ENCODE results near the gene TACR1.

Gene TACR1

DNA sequence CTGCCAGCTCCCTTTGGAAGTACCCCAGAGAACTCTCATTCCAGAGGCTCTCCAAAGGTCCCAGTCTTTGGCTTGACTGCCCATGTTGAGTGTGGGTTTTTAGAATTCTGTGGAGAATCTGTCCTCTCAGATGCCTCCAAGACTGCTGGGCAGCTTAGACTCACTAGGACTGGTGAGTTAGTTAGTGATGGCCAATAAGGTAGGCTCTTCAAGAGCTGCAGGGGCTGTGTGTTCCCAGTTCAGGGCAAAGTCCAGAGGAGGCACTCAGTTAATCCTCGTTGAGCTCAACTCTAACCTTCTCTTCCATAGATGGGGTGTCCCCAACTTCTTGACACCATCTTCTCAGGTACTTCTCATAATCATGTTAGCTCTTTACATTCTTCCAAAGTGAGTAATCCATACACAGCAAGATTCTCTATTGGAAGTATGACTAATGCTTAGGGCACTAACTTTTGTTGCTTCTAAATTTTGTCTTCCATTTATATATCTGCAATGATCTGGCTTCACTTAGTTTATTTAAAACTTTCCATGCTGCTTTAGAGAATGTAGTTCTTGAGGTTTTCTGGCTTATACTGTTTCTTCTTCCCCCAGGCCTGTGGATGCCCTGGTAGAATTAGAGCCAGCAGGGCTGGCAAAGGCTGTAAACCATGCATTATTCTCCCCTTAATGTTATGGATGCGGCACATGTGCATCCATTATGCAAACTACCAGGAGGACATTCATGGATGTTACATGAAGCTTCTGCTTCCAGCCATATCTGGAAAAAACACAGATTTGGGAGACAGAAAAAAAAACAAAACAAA, 151.9 kb downstream of the TACR1 start:
- DNase-seq (ENCODE audit: low spot score): no peak

DNA sequence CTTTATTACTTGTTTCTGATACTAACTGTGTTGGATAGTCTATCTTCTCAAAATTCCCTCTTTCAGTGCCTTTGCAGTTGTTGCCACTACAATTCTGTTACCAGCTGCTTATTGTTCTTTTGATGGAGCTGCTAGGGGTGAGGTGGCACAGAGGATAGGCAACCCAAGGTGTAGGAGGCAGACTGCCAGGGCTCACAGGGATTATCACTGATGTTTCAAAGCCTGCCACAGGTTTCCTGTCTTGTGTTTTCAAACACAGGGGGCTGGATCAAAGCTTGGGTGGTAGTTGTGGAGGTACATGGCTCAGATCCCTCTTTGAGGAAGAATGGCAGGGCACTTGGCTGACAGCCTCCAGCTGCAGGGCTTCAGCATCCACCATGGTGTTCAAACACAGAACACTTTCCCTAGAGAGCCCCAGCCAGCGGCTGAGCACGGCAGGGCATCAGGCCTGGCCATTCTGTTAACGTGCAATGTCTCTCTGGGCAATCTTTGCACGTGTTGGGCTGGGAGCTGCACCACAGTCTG, 153.7 kb downstream of the TACR1 start:
- no peak for DNase-seq (ENCODE audit: low spot score)

DNA sequence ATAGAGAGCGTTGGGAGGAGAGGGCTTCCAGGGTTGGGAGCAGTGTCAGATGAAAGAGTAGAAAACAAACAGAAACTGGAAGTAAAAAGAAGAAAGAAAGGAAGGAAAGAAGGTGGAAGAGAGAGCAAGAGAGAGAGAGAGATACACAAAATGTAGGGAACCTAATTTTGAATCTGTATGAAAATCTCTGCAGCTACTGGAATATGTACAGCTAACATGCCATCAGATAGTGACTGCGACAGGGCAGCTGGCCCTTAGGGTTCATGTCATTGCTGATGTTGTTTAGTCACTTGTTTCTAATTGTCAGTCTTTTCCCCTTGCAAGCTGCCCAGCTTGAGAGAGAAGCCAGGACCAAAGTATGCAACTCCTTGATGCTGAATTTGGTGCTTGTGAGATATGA, 155.0 kb downstream of the TACR1 start:
- no peak for DNase-seq (ENCODE audit: low spot score)

DNA sequence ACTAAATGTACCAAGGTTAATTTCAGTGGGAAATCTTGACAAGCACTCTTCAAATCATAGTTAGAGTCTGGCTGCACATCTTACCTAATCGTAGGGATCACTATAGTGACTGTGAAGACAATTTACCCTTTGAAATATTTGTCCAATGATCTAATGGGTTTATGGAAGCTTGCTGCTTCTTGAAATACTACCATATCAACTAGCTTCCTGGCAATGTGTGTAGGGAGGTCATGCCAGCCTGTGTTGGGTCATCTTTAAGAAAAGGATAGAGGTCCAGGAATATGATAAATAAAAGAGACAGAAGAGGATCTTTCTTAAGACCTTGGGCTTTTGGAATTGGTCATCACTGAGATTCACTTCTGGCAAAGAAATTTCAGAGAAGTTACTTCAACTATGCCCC, 156.5 kb downstream of the TACR1 start:
- DNase-seq (ENCODE audit: low spot score): no peak

DNA sequence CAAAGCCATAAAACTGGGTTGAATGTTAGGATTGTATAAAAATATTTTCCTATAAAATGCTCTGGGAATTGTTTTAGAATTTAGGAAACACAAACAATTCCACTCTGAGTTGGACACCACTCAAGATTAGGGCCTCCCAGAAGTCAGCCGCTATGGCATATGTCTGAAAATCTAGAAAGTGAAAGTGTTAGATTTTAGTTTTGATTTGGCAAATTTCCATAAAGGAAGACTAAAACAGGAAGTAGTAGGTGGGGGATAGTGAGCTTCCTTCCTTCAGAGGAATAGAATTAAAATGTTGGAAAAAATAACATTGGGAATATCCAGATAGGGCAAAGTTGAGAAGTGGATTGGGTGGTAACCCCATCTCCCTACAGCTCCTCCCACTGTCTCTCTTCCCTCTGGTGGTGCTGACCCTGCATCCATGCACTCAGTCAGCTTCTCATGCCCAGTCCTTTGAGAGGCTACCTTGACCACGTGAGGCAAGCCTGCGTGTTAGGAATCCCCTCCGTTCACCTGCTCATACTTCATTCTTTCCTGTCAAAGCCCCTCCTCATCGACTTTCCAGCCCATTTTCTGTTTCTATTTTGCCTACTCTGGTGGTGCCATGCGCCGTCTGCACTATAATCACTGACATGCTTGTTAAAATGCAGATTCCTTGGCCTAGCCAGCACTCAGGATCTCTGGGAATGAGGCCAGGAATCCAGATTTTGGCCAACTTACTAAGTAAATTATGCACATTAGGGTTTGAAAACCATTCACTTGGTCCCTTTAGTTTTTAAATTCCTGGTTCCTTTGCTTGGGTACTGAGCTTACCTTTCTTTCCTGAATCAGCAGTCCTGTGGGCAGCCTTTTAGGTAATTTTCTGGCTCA, 157.4 kb downstream of the TACR1 start:
- DNase-seq (ENCODE audit: low spot score): no peak

DNA sequence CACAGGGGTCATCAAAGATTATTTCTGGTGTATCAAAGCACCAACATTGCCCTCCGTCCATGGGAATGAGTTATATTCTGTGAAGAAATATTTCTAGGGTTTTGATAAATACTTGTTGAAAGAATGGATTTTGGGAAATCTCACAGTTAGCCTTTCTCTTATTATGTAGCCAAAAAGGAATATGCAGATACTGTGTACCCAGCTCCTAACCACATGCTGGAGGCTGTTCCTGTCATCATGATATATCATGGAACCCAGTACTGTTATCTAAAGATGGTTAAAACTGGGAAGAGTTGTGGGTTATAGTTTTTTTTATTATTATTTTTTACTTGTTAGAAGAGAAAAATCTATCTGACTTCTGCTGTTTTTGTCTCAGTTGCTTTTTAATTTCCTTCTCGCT, 158.1 kb downstream of the TACR1 start:
- no peak for DNase-seq (ENCODE audit: low spot score)

DNA sequence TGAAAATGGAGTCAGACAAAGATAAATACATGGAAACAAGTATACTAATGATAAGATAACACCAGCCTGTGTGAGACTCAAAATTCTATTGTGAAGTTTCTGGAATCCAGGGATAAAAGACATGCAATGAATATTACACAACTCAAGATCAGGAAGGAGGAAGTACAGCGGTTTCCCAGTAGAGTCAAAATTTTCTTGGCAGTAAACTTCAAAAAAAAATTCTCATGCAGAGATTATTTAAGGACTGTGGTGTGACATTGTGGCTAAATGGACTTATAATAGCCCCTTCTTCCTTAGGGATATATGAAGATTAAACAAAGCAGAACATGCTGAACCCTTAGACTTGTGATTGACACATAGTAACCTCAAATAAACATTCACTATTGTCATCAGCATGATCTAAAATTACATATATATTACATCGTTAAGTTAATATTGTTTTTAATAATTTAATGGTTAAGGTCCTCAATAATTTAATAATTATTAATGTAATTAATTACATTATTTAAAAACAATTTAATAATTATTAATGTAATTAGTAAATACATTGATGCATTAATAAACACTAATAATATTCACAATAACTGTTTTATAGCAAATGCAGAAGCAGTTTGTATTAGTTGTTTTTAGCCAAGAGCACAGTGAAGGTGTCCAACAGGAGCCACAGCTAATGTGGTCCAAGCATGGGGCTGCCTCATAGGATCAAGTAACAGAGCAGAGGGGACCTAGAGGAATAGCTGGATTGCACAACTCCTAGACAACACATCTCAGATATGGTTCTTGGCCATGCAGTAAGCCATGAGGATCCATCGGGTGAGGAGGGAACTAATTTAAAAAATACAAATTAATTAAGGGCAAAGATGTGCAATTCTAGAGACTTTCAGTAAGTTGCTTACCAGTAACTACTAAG, 163.6 kb downstream of the TACR1 start:
- no peak for DNase-seq (ENCODE audit: low spot score)

DNA sequence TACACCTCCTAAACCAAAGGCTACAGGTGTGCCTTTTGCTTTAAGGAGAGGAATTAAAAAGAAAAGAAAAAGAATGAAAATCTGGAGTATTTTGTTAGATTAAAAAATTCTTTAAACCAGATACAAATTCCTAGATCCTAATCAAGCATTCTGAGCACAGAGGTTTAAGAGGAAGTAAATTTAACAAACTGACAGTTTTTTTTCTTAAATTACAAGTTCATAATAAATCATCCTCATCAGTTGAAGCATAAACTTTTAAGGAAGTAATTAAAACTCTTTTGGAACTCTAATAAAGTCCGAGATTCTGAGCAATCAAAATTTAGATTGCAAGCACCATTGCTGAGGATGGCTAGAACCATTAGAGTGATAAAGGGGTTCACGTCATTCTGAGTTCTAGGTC, 165.8 kb downstream of the TACR1 start:
- DNase-seq (ENCODE audit: low spot score): no peak

DNA sequence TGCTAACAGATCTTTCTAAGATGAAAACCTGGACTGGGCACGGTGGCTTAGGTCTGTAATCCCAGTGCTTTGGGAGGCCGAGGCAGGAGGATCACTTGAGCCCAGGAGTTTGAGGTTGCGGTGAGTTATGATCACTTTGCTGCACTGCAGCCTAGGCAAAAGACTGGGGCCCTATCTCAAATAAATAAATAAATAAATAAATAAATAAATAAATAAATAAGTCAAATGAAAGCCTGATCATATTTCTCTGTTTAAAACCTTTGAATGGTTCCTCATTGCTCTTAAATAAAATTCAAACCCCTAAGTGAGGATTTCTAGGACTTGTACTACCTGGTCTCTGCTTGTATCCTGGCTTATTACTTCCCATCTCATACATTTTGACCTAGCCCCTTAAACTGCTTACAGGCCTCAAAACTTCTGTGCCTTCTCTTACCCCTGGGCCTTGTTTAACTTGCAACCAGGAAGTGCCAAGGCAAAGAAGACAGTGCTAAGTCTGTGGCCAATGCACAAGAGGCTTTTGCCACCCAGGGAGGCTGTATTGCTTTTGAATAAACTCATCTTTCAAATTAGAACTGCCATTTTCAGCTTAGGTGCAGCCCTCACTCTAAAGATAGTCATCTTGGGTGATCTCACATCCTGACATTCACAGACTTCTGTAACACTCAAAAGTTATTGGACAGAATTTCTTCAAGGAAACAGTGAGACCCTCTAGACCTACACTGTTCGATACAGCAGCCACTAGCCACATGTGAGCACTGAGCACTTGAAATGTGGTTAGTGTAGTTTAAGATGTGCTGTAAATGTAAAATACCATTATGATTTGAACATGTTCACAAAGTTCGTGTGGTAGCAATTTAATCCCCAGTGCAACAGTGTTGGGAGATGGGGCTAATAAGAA, 167.2 kb downstream of the TACR1 start:
- no peak for DNase-seq (ENCODE audit: low spot score)

DNA sequence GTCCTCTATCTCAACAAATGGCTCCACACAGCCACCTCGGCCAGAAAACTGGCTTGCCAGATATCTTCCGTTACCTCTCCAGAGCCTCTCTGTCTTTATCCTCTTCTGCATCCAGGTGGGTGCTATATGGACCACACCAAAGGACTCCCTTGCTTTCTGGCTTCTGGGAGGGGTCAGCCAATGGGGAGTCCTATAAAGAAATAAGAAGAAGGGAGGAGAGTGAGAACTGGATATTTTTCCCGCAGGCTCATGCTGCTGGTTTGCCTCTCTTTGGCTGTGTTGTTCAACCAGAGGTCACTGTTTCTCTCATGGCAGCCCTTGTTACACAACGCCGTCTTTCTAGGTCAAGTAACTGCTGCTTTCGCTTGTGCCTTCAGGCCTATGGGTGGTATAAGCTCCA, 168.1 kb downstream of the TACR1 start:
- DNase-seq (ENCODE audit: low spot score): no peak

DNA sequence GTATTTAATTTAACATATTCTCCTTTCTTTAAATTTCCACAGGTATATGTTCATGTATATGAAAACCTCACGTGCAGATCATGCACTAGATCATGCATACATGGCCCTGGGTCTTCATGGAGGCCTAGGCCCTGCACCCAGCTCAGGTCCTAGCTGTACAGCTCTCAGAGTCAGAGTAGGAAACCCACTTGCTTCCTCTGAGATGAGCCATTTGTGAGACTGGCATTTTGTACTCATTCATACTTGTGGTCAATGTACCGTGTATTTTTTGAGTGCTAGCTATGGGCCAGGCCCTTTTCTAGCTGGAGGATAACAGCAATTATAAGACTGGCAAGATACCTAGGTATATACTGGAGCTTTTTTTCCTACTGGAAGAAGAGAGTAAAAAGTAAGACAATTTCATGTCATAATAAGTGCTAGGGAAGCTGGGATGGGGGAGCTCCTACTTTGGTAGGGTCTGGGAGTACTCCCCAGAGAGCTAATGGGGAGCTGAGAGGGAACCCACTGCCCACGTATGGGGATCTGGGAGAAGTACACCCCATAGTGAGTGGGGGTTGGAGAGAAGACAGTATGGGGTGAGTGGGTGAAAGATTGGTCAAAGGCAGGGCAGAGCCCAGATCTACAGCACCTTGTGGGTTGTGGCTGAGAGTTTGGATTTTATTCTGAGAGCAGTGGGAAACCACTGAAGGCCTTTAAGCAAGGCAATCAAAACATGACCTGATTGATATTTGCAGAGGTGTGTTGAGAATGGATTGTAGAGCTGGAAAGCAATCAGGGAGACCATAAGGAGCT, 168.9 kb downstream of the TACR1 start:
- DNase-seq (ENCODE audit: low spot score): no peak

DNA sequence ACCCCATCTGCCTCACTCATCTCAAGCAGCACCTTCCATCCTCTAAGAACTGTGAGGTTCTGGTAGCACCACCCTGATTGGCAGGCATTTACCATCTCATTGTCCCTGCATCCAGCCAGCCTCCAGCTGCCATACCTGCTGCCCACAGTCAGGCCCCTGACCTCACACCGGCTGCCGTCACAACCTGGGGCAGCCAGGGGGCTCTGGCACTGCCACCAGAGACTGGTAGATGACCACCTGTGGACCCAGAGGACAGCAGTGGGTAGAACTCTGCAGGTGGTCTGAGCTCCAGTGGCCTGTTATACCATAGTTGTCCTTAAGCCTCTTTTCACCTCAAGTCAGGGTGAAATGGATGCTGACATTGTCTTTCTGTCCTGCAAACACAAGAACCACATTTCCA, 171.4 kb downstream of the TACR1 start:
- no peak for DNase-seq (ENCODE audit: low spot score)

DNA sequence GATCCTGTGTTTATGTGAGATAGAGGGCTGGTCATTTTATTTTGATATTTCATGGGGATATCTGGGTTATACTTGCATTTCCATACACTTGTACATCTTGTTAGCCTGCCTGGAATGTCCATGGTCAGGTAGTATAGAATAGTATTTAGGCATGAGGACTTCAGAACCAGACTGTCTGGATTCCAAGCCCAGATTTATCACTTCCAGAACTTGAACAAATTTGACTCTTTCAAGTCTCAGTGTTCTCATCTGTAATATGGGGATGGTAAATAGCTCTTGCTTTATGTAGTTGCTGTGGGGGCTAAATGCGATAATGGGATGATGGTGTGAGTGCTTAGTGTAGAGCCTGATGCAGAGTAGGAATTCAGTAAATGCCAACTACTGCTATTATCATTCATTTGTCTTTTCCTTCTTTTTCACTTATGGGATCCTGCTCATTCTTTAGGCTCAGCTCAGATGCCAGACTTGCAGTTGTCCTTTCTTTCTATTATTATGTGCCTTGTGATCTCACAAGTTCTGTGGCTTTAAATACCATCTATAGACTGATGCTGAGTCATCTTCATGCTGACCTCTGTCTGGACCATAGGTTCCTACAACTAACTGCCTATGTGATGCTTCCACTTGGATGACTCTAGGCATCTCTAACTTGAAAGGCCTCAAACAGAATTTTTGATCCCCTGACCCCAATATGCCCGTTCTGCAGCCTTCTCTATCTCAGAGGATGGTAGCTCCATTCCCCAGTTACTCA, 173.5 kb downstream of the TACR1 start:
- no peak for DNase-seq (ENCODE audit: low spot score)

DNA sequence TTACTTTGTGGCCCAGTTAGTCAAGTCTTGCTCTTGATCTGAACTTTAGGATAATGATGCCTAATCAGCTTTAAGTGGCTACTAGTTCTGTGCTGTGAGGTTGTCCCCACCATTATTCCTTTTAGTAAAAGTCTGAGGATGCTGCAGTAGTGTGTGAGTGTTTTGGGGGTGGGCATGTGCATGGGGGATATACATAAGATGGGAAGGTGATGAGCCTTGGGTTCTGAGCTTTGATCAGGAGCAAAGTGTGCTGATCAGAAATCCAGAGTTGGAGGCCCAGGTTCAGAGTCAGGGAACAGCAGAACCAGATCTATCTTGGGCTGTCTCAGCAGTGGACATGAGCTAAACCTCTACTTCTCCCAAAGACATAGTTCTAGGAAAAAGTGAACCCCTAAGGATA, 174.1 kb downstream of the TACR1 start:
- DNase-seq (ENCODE audit: low spot score): no peak

DNA sequence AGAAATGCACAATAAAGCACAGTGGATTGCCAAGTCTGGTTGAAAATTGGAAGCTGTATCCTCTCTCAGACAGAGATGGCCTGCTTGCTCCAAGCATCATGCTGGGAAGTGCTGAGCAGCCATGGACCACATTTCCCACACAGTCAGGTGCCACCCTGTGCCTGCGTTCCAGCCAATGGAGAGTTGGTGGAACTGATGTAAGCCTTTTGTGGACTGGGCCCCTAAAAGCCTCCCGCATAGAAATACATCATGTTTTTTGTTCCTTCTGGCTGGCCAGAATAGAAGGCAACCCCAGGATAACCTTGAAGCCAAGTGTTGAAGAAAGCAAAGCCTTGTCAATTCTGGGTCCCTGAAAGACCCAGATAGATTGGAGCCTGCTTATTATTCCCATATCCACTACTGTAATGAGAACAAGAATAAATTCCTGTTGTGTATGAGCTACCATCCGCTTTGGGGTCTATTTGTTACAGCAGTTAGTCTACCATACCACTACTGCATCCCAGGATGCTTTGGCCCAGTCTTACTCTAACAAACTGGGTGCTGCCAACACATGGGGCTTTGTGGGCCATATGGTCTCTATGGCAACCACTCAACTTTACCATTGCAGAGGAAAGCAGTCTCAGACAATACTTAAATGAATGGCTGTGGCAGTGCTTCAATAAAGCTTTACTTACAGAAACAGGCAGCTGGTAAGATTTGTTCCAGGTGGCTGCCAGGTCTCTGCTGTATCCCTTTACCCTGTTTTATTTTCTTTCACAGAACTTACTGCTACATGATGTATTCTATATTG, 175.5 kb downstream of the TACR1 start:
- no peak for DNase-seq (ENCODE audit: low spot score)

DNA sequence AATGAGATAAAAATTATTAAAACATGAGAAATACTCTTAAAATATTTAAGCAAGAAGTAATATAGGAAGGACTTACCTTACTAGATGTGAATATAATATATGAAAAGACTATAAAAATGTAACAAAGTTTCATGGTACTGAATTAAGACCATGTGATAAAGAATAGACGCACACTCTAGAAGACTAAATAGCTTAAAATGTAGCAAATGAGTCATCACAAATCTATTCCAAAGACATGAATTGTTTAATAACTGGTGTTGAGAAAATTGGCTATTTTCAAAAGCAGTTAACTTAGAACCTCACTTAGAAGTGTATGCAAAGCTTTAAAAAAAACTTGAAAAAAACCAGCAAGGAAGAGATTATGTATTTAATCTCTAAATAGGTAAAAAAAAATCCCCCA, 176.8 kb downstream of the TACR1 start:
- DNase-seq (ENCODE audit: low spot score): no peak

DNA sequence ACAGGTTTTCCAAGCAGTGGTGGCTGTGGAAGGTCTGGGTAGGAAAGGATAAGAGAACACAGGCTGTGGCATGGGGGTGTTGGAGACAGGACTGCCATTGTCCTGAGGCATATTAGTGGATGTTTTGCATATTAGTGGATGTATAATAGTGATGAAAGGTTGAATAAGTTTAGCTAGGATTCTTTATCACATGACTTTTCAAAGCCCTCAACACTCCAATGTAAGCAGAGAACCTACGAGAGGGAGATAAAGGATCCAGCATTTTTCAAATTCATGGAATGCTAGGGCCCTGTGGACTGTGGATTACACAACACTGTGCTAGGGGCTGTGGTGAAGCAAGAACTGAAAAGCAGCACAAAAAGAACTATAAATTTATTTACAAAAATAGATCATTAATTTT, 177.6 kb downstream of the TACR1 start:
- no peak for DNase-seq (ENCODE audit: low spot score)

DNA sequence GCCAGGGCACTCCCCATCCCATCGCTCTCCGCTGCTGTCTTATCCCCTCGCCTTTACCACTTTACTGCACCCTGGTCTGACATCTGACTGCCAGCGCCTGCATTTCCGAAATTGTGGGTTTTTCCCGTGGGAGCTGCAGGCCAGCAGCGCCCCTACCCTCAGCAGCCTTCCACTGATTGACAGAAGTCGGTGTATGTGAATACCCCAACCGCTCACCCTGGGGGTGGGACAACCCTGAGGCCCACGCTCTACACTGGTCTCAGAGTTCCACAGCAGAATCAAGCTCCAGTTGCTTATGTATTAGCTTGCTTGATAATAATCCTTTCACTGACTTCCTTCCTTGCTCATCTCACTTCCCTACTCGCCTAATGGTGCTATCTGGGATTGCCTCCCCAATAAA, 178.8 kb downstream of the TACR1 start:
- no peak for DNase-seq (ENCODE audit: low spot score)

DNA sequence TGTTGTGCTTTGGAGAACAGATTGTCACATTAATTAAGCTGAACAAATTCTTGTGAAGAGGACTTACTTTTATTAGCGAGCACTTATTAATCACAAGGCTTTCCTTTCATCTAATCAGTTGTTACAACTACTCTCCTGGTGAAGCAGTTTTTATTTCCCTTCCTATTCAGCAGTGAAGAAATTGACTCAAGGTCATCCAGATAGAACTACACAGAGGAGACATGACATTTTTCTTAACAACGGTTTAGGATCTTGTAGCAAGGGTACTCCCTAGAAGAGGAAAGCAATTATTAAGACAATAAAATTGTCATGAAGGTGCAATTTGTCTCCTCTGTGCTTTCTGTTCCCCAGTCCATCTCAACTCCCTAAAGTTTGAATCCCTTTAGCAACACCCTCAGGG, 179.5 kb downstream of the TACR1 start:
- DNase-seq (ENCODE audit: low spot score): no peak

All from D341Med (cell line).